Esophagus squamous epithelium (tissue), 5 donors: Measurements from ENCODE around the gene TUT4. TPM values are rescaled to one million over a fixed set of nuclear protein-coding genes. Genes with fewer than 3 reads are reported as not detected.

Source experiments
- DNase-seq: peaks from one replicate; lab custom pipeline; 2025; lab: John Stamatoyannopoulos, UW
- H3K27ac ChIP-seq, 4 donors: fragments of 200-600 bp; sonication (generic); one replicate each; pipeline ENCODE4 v1.5.1; 2016 to 2019; ENCODE audit warnings: mild to moderate bottlenecking in 1 of 4
- H3K27me3 ChIP-seq, 4 donors: fragments of 200-600 bp; sonication (generic); 1 replicate in 3 of 4; 2 replicates in 1 of 4; pipeline versions ENCODE4 v1.5.1 to v1.6.0; 2017 to 2021; ENCODE audit warnings: antibody characterized with exemption in 1 of 4
- H3K36me3 ChIP-seq, 3 donors: fragments of 200-600 bp; sonication (generic); one replicate each; pipeline ENCODE4 v1.5.1; 2016 to 2019
- H3K4me1 ChIP-seq, 3 donors: fragments of 200-600 bp; sonication (generic); one replicate each; pipeline ENCODE4 v1.5.1; 2017 to 2019
- H3K4me3 ChIP-seq, 4 donors: fragments of 200-600 bp; sonication (generic); 1 replicate in 3 of 4; 2 replicates in 1 of 4; pipeline ENCODE4 v1.5.1; 2016 to 2019; ENCODE audit warnings: mild to moderate bottlenecking in 2 of 4, moderate library complexity in 1 of 4
- H3K9me3 ChIP-seq, 3 donors: fragments of 200-600 bp; sonication (generic); one replicate each; pipeline ENCODE4 v1.5.1; 2016 to 2019
- CTCF ChIP-seq, 6 experiments: fragments of 450-650 bp in 4 of 6; fragments of 200-600 bp in 2 of 6; sonication (generic) in 2 of 6; IDR thresholded peaks; one replicate each; pipeline ENCODE4 v1.5.1; 2016 to 2019; ENCODE audit warnings: antibody characterized with exemption in 6 of 6, mild to moderate bottlenecking in 4 of 6, moderate library complexity in 4 of 6
- POLR2A ChIP-seq, 4 donors: fragments of 450-650 bp; IDR thresholded peaks; one replicate each; pipeline ENCODE4 v1.6.1; 2017; ENCODE audit warnings: antibody characterized with exemption in 4 of 4, mild to moderate bottlenecking in 4 of 4, moderate library complexity in 3 of 4
- WGBS, 2 donors: methylation state at CpG; one replicate each; pipeline ENCODE4 v1.1.5; 2018; 5-methylcytosine and 5-hydroxymethylcytosine counted together
- intact Hi-C: fragments of 100-400 bp; cut with DNase I; formaldehyde crosslinking; loops from one replicate; pipeline ENCODE4 v1.15.0; 2022
- total RNA-seq, 4 donors: library from RNA; depleted of rRNA; stranded (reverse); fragments of >200 nt; gene quantifications; one replicate each; pipeline ENCODE4 v1.1.0, GENCODE V29; 2016
- donor health status: DM: yes; HTN: yes; CAD: no.

Gene TUT4
- total RNA-seq, 4 donors from 2014 or later: 18.9 to 56.1 (median 26.8) TPM

- Histone ChIP-seq H3K4me1 (no peaks in the 10 kb centered on the region), H3K27ac (no peak overlapping the region), H3K27me3 (no peaks in the 10 kb centered on the region), H3K4me3 (no peak overlapping the region), H3K9me3 (no peaks in the 10 kb centered on the region), H3K36me3 (peaks cover 0 to 74% (median 6%) of the 10 kb centered on the region in 3 donors)
- 86 to 92% methylated on average over 4 of the region's 4 CpGs for WGBS, 2 donors
- intact Hi-C loops: no loop called here
- TF ChIP-seq POLR2A (IDR thresholded peaks at IDR 0.05) (no peak), CTCF (IDR thresholded peaks at IDR 0.05) (no peak)
- no peak for DNase-seq
Measured at GRCh38 chr1:52474807-52475206, 78.1 kb downstream of the TUT4 start.

- TF ChIP-seq POLR2A (IDR thresholded peaks at IDR 0.05) (no peak), CTCF (IDR thresholded peaks at IDR 0.05) (no peak)
- peaks cover 0 to 58% (median 6%) of the 10 kb centered on the region in 3 donors for H3K36me3 ChIP-seq
- H3K4me3 ChIP-seq: no peak overlapping the region
- H3K9me3 ChIP-seq: no peaks in the 10 kb centered on the region
- intact Hi-C loops: no loop called here
- H3K27me3 ChIP-seq: no peaks in the 10 kb centered on the region
- H3K27ac ChIP-seq: no peak overlapping the region
- H3K4me1 ChIP-seq: no peaks in the 10 kb centered on the region
- DNase-seq: no peak
Measured at GRCh38 chr1:52473039-52473438, 79.9 kb downstream of the TUT4 start.

- Histone ChIP-seq H3K36me3 (peaks cover 0 to 52% (median 6%) of the 10 kb centered on the region in 3 donors), H3K9me3 (no peaks in the 10 kb centered on the region), H3K27ac (no peak overlapping the region), H3K4me1 (no peaks in the 10 kb centered on the region), H3K4me3 (no peak overlapping the region), H3K27me3 (no peaks in the 10 kb centered on the region)
- WGBS, 2 donors: 94 to 98% methylated on average over 1 of the region's 1 CpG
- intact Hi-C loops: no loop called here
- no peak for DNase-seq
- no peak for TF ChIP-seq POLR2A (IDR thresholded peaks at IDR 0.05)
- TF ChIP-seq CTCF (IDR thresholded peaks at IDR 0.05): no peak
Measured at GRCh38 chr1:52472384-52472783, 80.5 kb downstream of the TUT4 start.

GRCh38 chr1:52469108-52469507, 83.8 kb downstream of the TUT4 start:
- no peak overlapping the region for H3K27ac ChIP-seq
- no peak for DNase-seq

GRCh38 chr1:52463891-52464290, 89.0 kb downstream of the TUT4 start:
- TF ChIP-seq CTCF (IDR thresholded peaks at IDR 0.05) (no peak), POLR2A (IDR thresholded peaks at IDR 0.05) (no peak)
- no peak for DNase-seq
- no peak overlapping the region for H3K27ac ChIP-seq
- 92 to 96% methylated on average over 5 of the region's 5 CpGs for whole genome bisulfite sequencing, 2 donors
- no peaks in the 10 kb centered on the region for H3K27me3 ChIP-seq
- peaks cover 0 to 33% (median 0%) of the 10 kb centered on the region in 3 donors for H3K36me3 ChIP-seq
- H3K4me1 ChIP-seq: no peaks in the 10 kb centered on the region
- no peaks in the 10 kb centered on the region for H3K9me3 ChIP-seq
- intact Hi-C loops: no loop called here
- no peak overlapping the region for H3K4me3 ChIP-seq

More at GRCh38 chr1:52469108-52469507, 83.8 kb downstream of the TUT4 start:
- Histone ChIP-seq H3K9me3 (no peaks in the 10 kb centered on the region), H3K4me3 (no peak overlapping the region), H3K36me3 (peaks cover 0 to 37% (median 0%) of the 10 kb centered on the region in 3 donors), H3K27me3 (no peaks in the 10 kb centered on the region), H3K4me1 (no peaks in the 10 kb centered on the region)
- intact Hi-C loops: no loop called here
- TF ChIP-seq CTCF (IDR thresholded peaks at IDR 0.05) (no peak), POLR2A (IDR thresholded peaks at IDR 0.05) (no peak)
- 93 to 98% methylated on average over 2 of the region's 2 CpGs for WGBS, 2 donors
